GM19324 (cell line): Measurements from ENCODE around the gene ZNF664.

Experiments used
- ATAC-seq: cut with Tn5 transposase; IDR thresholded peaks from one replicate; pipeline ENCODE4 v1.9.1; 2021; ENCODE audit warnings: mild to moderate bottlenecking, moderate library complexity; ENCODE audit not compliant: unreplicated experiment, low FRiP score

ZNF664 gene

DNA sequence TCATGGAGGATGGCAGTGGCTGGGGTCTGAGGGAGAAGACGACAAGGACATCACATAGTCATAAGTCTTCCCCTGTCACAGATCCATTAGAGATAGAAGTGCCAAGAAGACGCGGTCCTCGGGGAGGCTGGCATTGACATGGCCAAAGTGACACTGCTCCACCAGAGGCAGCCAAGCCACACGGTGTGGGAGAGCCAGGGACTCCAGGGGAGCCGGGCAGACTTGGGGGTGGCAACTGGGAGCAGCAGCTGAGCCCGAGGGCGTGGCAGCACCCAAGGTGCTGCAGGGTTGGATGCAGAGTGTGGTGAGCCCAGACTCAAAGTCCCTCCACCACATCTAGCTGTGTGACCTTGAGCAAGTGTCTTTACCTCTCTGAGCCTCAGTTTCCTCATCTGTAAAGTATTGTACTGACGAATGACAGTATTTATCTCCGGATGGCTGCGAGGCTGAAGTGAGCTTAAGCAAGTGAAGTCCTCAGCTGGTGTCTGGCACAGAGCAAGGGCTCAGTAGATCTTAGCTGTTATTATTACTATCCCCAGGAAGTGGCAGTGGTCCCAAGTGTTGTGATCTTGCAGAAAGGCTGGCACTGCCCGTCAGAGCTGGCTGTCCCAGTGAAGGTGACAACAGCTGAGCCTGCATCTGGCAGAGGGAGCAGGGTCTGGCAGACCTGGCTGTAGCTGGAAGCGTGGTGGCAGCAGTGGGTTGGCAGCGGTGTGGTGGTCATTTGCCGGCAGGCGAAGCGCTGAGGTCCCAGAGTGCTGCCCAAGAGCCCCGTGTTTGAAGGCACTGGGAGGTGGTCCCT is 54.9 kb downstream of the ZNF664 start:
- ATAC-seq: no peak

- ATAC-seq: no peak
Measured at GRCh38 chr12:124028555-124028925, 55.5 kb downstream of the ZNF664 start.

DNA sequence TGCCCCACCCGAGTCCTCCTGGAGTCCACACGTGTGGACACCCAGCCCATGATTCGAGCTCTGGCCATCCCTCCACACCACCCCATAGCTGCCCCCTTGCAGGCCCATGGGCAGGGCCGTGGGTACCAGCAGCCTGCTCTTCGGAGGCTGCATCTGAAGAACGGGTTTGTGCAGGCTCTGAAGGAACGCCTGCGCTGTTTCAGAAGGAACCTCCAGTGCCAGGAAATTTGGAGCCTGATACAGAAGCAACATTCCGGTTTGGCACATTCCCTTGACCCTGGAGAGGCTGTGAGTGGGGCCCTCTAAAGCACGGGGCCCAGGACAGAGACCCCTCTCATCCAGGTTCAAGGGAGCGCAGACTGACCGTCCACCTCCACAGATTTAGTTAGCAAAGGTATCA is 57.0 kb downstream of the ZNF664 start:
- no peak for ATAC-seq

DNA sequence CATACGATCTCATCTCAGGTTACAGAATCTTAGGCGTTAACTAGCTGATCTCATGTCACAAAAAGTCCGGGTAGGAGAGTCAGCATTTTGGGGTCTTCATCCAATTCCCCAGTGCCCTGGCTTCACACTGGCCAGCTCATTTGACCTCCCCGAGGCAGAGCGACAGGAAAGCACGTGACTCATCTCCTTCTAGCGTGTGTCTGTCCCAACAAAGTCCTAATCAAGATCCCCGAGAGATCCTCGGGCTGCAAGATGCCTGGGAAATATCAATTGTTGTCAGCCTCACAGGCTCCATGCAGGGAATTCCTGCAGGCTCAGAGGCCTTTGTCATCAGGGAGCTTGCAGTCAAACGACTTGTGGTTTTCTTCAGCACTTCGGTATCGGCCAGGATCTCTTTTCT is 57.5 kb downstream of the ZNF664 start:
- ATAC-seq: no peak

GRCh38 chr12:124031058-124031457 is 58.0 kb downstream of the ZNF664 start:
- no peak for ATAC-seq

DNA sequence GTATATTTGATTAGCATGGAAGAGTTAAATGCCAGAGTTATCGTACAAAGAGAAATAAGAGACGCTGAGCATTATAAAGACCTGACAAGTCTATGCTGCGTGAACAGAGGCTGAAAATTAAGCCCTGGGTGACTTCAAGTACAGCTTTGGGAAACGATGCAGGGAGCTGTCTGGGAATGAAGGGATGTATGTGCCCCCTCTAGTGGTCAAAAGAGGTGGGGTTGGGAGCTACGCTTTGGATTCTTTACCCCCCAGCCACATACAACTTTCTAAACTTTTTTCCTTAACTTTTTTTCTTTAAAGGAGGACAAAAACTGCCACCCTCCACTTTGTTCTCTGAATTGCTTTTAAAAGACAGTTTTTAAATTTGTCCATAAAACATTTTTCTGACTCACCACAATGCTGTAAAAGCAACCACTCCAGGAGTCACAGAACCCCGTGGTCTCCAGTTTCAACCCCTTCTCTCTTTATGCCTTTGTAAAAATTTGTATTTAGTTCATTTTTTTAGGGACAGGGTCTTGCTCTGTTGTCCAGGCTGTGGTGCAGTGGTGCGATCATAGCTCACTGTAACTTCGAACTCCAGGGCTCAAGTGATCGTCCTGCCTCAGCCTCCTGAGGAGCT is 59.4 kb downstream of the ZNF664 start:
- no peak for ATAC-seq

GRCh38 chr12:124033859-124034258 is 60.8 kb downstream of the ZNF664 start:
- no peak for ATAC-seq

DNA sequence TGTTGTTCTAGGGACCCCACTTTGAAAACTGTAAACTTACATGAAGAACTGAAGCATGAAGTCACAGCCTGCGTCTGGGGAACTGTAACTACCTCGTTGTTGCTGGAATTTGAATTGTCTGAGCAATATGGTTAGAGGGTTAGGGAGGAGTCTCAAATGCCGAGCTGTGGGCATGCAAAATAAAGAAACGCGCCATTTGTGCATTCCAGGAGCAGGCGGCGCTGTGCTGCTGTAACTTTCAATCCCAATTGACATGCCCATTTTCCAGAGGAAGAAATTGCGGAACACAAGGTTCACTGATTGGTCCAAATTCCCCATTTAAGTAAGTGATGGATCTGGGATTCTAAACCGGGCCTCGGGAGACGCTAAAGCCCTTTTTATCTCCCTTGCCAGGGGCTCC is 61.3 kb downstream of the ZNF664 start:
- ATAC-seq: no peak

DNA sequence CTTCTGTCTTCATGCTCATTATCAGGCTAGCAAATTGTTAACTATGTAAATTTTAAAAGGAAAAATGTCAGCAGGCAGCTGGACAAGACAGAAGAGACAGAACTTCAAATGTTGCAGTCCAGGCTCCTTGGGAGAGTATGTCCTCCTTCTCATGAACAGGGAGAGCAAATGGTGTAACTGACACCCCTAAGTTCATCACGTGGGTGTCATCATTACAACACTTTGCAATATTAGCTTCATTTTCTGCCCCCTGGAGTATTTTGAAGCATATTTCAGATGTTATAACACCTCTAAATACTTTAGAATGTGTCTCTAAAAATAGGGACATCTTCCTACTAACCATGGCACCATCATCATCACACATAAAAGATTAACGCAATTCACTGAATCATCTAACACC is 62.1 kb downstream of the ZNF664 start:
- ATAC-seq: no peak

GRCh38 chr12:124036171-124036598 is 63.2 kb downstream of the ZNF664 start:
- no peak for ATAC-seq

GRCh38 chr12:124036657-124037109 is 63.7 kb downstream of the ZNF664 start:
- no peak for ATAC-seq

GRCh38 chr12:124037331-124037730 is 64.3 kb downstream of the ZNF664 start:
- no peak for ATAC-seq

DNA sequence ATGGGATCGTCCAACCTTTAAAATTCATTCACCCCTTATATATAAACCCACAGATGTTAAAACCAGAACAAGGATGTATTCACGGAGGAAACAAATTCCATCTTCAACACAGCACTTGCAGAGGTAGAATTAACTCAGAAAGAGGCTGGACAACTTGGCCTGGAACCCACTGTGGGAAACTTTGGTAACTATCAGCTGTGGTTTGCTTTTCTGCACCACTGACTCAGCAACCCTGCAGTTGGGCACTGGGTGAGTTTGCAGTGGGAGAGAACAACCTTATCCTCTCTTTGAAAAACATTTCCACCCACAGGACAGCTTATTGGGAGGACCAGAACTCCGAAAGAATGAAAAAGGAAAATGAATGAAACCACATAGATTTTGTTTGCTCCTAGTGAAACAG is 66.3 kb downstream of the ZNF664 start:
- no peak for ATAC-seq

DNA sequence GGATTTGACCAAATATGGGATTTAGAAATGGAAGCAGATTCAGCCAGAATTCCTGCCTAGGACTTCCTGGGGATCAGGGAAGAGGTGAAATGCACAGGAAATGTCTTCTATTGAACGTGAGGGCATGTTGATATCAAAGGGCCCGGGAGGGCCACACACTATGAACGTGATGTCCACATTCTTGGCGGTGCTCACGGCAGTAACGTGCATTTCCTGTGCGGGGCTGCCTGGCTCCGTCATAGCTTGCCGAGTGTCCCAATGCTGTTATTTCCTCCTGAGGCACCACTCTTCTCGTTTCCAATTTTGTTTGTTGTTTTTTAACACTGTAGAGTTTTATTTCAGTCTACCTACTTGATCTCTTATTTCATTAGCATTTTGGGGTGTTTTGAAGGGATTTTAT is 67.3 kb downstream of the ZNF664 start:
- ATAC-seq: no peak

DNA sequence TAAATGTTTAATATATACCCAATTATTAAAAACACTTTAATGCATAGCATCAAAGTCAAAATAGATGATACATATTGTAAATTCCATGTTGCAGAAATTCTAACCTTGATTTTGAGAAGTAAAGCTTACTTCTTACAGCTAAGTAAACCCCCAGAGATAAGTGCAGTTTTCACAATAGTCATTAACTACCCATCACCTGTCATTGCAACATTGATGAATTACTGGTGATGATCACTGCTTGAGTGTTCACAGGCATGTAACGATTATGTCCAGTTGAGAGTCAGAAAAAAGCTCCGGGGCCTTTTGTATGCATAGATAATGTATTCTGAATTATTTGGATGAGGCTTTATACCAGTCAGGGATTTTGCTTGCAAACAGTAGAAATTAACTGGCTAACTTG is 67.7 kb downstream of the ZNF664 start:
- ATAC-seq: no peak

GRCh38 chr12:124041907-124042306 is 68.9 kb downstream of the ZNF664 start:
- no peak for ATAC-seq

GRCh38 chr12:124044021-124044420 is 71.0 kb downstream of the ZNF664 start:
- ATAC-seq: no peak

DNA sequence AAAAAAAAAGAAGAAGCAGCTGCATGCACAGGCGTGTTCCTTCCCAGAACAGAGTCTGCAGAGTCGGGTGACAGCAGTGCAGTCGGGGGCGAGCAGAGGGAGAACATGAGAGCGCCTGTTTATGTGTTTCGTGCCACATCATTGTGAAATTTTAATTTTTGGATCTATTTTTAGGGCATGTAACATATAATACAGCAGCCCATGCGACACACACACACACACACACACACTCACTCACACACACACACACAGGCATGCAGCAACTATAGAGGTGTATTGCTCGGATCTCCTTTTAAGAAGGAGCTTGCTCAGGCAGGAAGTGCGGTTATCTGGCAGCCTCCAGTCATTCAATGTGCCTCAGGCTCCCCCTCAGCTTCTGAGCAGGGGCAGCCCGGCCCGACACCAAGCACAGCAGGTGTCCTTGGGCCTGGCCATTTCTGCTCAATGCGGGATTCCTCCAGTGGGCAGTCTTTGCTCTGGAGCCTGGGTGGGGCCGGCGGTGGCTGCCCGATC is 71.8 kb downstream of the ZNF664 start:
- ATAC-seq: no peak

- no peak for ATAC-seq
Measured at GRCh38 chr12:124045671-124046455, 72.8 kb downstream of the ZNF664 start.

DNA sequence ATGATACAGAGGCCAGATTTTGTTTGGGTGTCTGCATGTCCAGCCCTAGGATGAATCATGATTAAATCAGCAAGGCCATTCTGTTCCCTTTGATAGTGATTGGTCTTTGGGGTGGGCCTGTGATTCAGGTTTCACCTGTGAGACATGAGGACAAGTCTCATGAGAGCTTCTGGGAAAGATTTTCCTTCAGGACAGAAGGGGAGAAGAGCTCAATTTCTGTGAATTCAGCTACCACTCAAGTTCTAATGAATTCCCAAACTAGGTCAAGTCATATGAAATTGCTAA is 73.4 kb downstream of the ZNF664 start:
- ATAC-seq: no peak

DNA sequence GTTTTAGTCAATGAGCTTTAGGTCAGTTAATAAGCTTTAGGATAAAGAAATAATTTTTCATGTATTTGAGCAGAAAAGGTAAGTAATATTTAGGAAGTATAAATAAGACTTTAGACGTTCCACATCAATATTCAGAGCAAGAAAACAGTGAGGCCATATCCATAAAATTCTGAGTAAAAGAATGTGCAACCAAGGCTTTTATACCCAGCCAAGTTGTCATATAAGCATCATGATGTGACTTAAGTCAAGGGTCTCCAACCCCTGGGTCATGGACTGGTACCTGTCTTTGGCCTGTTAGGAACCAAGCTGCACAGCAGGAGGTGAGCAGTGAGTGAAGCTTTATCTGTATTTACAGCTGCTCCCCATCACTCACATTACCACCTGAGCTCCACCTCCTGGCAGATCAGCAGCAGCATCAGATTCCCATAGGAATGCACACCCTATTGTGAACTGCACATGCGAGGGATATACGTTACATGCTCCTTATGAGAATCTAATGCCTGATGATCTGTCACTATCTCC is 74.1 kb downstream of the ZNF664 start:
- no peak for ATAC-seq
